ENCODE data around the gene ATG10. TPM values are rescaled to one million over a fixed set of nuclear protein-coding genes. Genes with fewer than 3 reads are reported as not detected.

The ATG10 gene
- polyA plus RNA-seq, 1 donor from 2014 or later, result 12.1 TPM

DNA sequence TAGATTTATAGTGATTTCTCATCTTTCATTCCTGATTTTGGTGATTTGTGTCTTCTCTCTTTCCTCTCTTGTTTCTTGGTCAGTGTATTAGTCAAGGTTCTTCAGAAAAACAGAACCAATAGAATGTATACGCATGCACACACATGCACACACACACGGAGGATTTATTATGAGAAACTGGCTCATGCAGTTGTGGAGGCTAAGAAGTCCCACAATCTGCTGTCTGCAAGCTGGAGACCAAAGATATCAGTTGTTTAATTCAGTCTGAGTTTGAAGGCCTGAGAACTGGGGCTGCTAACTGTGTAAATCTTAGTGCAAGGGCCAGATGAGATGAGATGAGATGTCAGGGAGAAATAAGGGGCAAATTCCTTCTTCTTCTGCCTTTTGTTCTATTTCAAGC is 312.1 kb downstream of the ATG10 start:
- Histone ChIP-seq H3F3A (ENCODE audit: insufficient read depth, low read length, poor library complexity, severe bottlenecking) (no peaks in the 10 kb centered on the region), H3K4me3 (ENCODE audit: low read length) (no peak overlapping the region), H3K27ac (ENCODE audit: low read length) (no peak overlapping the region), H3K9me3 (ENCODE audit: low read length) (no peaks in the 10 kb centered on the region), H3K9ac (ENCODE audit: low read length) (no peak overlapping the region), H3K36me3 (ENCODE audit: insufficient read depth, low read length) (no peaks in the 10 kb centered on the region), H3K79me2 (replicated peaks; ENCODE audit: insufficient read depth, low read length) (no peaks in the 10 kb centered on the region), H4K20me1 (ENCODE audit: insufficient read depth) (no peaks in the 10 kb centered on the region), H3K27me3 (ENCODE audit: insufficient read depth, low read depth, low read length) (no peaks in the 10 kb centered on the region), H3K4me2 (ENCODE audit: low read length) (no peak overlapping the region), H2AFZ (ENCODE audit: low read depth, low read length) (no peak overlapping the region), H3K9me2 (ENCODE audit: insufficient read depth, low read length) (no peaks in the 10 kb centered on the region)
- TF ChIP-seq MXI1 (conservative IDR thresholded peaks at IDR 0.05; ENCODE audit: poor library complexity, severe bottlenecking) (no peak), EP300 (conservative IDR thresholded peaks at IDR 0.05; ENCODE audit: poor library complexity, severe bottlenecking) (no peak), RAD21 (conservative IDR thresholded peaks at IDR 0.05) (no peak), EZH2 (IDR thresholded peaks at IDR 0.05; ENCODE audit: borderline replicate concordance, insufficient read depth, low read length, poor library complexity, severe bottlenecking) (no peak), POLR2AphosphoS5 (IDR thresholded peaks at IDR 0.05) (no peak), TAF1 (IDR thresholded peaks at IDR 0.05; ENCODE audit: low read depth) (no peak), SMC3 (conservative IDR thresholded peaks at IDR 0.05; ENCODE audit: poor library complexity) (no peak)
- TF ChIP-seq, protein P1, sequence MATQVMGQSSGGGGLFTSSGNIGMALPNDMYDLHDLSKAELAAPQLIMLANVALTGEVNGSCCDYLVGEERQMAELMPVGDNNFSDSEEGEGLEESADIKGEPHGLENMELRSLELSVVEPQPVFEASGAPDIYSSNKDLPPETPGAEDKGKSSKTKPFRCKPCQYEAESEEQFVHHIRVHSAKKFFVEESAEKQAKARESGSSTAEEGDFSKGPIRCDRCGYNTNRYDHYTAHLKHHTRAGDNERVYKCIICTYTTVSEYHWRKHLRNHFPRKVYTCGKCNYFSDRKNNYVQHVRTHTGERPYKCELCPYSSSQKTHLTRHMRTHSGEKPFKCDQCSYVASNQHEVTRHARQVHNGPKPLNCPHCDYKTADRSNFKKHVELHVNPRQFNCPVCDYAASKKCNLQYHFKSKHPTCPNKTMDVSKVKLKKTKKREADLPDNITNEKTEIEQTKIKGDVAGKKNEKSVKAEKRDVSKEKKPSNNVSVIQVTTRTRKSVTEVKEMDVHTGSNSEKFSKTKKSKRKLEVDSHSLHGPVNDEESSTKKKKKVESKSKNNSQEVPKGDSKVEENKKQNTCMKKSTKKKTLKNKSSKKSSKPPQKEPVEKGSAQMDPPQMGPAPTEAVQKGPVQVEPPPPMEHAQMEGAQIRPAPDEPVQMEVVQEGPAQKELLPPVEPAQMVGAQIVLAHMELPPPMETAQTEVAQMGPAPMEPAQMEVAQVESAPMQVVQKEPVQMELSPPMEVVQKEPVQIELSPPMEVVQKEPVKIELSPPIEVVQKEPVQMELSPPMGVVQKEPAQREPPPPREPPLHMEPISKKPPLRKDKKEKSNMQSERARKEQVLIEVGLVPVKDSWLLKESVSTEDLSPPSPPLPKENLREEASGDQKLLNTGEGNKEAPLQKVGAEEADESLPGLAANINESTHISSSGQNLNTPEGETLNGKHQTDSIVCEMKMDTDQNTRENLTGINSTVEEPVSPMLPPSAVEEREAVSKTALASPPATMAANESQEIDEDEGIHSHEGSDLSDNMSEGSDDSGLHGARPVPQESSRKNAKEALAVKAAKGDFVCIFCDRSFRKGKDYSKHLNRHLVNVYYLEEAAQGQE (IDR thresholded peaks at IDR 0.05; ENCODE audit: borderline replicate concordance), result no peak
- TF ChIP-seq, protein P2, sequence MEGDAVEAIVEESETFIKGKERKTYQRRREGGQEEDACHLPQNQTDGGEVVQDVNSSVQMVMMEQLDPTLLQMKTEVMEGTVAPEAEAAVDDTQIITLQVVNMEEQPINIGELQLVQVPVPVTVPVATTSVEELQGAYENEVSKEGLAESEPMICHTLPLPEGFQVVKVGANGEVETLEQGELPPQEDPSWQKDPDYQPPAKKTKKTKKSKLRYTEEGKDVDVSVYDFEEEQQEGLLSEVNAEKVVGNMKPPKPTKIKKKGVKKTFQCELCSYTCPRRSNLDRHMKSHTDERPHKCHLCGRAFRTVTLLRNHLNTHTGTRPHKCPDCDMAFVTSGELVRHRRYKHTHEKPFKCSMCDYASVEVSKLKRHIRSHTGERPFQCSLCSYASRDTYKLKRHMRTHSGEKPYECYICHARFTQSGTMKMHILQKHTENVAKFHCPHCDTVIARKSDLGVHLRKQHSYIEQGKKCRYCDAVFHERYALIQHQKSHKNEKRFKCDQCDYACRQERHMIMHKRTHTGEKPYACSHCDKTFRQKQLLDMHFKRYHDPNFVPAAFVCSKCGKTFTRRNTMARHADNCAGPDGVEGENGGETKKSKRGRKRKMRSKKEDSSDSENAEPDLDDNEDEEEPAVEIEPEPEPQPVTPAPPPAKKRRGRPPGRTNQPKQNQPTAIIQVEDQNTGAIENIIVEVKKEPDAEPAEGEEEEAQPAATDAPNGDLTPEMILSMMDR (IDR thresholded peaks at IDR 0.05; ENCODE audit: poor library complexity, severe bottlenecking), result no peak

DNA sequence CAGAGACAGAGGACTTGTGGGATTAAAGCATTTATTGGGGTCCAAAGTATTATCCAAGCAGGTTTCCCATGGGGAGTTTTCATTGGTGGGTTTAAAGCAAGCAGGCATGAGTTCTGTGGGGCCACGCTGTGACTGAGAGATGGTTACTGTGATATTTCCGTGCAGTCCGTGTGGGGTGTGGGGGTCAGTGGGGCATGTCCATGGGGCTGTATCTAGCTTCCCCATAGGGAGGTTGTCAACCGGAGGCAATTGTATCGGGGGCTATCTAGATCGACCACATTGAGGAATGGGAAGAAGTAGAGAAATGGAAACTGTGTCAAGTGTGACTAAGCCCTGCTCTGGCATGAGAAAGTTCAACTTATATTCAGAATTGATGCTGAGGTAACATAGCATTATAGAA is 313.4 kb downstream of the ATG10 start:
- H3K4me3 ChIP-seq (ENCODE audit: low read length), result no peak overlapping the region
- no peak overlapping the region for H3K27ac ChIP-seq (ENCODE audit: low read length)
- H3K79me2 ChIP-seq (replicated peaks; ENCODE audit: insufficient read depth, low read length), result no peaks in the 10 kb centered on the region
- H3K36me3 ChIP-seq (ENCODE audit: insufficient read depth, low read length), result no peaks in the 10 kb centered on the region
- H3K9me2 ChIP-seq (ENCODE audit: insufficient read depth, low read length), result no peaks in the 10 kb centered on the region
- H4K20me1 ChIP-seq (ENCODE audit: insufficient read depth), result no peaks in the 10 kb centered on the region
- no peak overlapping the region for H2AFZ ChIP-seq (ENCODE audit: low read depth, low read length)
- no peaks in the 10 kb centered on the region for H3K9me3 ChIP-seq (ENCODE audit: low read length)
- TF ChIP-seq EP300 (conservative IDR thresholded peaks at IDR 0.05; ENCODE audit: poor library complexity, severe bottlenecking), result no peak
- TF ChIP-seq TAF1 (IDR thresholded peaks at IDR 0.05; ENCODE audit: low read depth), result no peak
- TF ChIP-seq RAD21 (conservative IDR thresholded peaks at IDR 0.05), result no peak
- TF ChIP-seq, protein P2 (IDR thresholded peaks at IDR 0.05; ENCODE audit: poor library complexity, severe bottlenecking), result no peak
- no peak for TF ChIP-seq EZH2 (IDR thresholded peaks at IDR 0.05; ENCODE audit: borderline replicate concordance, insufficient read depth, low read length, poor library complexity, severe bottlenecking)
- TF ChIP-seq, protein P1 (IDR thresholded peaks at IDR 0.05; ENCODE audit: borderline replicate concordance), result no peak
- TF ChIP-seq POLR2AphosphoS5 (IDR thresholded peaks at IDR 0.05), result no peak
- no peak for TF ChIP-seq MXI1 (conservative IDR thresholded peaks at IDR 0.05; ENCODE audit: poor library complexity, severe bottlenecking)
- TF ChIP-seq SMC3 (conservative IDR thresholded peaks at IDR 0.05; ENCODE audit: poor library complexity), result no peak
- H3K4me2 ChIP-seq (ENCODE audit: low read length), result no peak overlapping the region
- H3K9ac ChIP-seq (ENCODE audit: low read length), result no peak overlapping the region
- H3F3A ChIP-seq (ENCODE audit: insufficient read depth, low read length, poor library complexity, severe bottlenecking), result no peaks in the 10 kb centered on the region
- H3K27me3 ChIP-seq (ENCODE audit: insufficient read depth, low read depth, low read length), result no peaks in the 10 kb centered on the region

All from neural cell (in vitro differentiated cells).